GM20000 (cell line): Measurements from ENCODE around the gene TAMM41.
A peak's percentile ranks its signal among the peaks of the same experiment; 100 is the strongest.

ENCODE experiments used
- DNase-seq: peaks from one replicate; pipeline ENCODE4 v3.0.0; 2012; ENCODE audit warnings: low spot score
- CTCF ChIP-seq: IDR thresholded peaks from 2 replicates; pipeline ENCODE4 v1.5.1; 2012; ENCODE audit warnings: mild to moderate bottlenecking, control low read depth; ENCODE audit errors: extremely low read depth, missing control alignments

Gene TAMM41

DNA sequence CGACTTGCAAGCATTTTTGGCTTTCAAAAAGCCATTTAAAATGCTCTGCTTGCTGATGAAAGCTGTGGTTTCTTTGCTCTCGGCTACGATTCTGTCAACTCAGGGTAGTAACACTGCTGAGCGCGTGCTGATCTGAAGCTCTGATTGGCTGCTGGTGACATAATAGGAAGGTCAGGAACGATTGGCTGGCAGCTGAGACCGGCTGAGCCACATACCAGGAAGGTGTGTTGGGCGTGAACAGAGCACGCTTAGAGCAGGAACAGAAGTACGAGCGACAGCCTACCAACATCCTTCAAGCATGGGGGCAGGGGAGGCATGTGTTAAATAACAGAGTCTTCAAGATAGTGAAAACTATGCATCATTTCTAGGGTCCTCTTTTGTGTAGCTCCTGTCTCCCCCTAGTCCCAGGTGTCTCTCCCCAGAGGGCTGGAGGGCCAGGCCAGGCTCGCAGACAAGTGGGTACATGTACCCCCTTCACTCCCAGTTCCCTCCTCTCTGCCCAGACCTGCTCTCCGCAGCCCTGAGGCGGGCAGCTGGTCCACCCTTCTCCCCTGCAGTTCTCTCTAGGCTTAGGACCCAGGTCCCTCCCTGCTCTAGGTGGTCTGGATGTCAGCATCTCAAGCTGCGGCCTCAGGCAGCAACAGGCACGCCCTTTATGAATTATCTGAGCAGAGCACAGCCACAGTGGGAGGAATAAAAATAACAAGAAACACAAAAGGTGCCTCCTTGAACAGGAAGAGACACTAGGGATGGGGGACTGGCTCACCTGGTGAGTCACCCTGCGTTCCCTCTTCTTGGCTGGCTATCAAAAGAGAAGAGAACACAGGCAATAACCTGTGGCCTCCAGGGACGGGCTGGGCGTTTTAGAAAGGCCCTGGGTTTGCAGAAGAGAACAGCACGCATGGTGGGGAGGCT, 76.0 kb downstream of the TAMM41 start:
- DNase-seq: peak; percentile 88
- no peak for TF ChIP-seq CTCF

DNA sequence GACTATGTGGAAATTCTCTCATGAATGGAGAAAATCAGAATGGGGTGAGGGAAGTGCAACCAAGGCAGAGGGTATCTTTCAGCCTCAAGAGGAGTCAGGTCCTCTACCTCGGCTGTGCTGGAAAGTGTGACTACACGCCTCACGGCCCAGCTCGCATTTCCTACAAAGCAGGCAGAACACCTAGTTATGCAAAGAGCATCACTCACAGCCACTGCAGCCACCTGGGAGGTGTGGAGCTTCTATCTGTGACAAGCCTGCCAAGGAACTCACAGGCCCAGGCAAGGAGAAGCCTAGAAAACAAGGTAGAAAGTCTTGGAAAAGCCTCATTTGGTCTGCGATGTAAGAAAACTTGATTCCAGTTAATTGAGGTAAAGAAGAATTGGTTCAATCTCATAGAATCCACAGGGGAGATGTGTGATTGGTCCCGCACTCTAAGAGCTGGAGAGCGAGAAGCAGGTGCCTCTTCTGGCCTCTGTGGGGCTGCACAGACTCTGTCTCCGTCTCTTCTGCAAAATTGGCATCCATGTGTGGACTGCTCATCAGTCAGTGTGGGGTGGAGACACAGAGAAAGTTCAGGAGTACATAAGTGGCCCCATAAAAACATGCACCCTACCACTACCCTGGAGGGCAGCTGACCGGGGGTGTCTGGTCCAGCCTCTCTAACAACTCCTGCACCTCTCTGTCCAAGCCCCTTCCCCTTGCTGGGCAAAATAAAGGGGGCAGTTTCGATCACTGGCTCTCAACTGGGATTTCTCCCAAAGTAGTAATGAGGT, 76.8 kb downstream of the TAMM41 start:
- no peak for DNase-seq
- no peak for TF ChIP-seq CTCF

DNA sequence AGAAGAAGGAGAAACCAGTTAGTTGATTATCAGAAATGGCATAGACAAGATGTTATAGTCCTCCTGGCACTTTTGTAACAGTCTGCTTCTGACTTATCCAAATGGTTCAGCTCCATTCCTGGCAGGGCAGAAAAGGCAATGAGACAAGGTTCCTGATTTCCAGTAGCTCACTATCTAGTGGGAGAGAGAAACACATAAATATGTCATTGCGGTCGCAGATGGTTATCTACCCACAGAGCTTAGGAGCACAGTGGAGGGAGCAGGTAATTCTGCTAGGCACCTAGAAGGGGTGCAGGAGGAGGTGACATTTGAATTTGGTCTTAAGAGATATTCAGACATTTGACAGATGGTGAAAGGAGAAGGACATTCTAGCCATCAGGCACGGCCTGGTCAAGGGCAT, 78.1 kb downstream of the TAMM41 start:
- no peak for DNase-seq
- no peak for TF ChIP-seq CTCF

- no peak for DNase-seq
- no peak for TF ChIP-seq CTCF
Observed at GRCh38 chr3:11764931-11765363, 81.7 kb downstream of the TAMM41 start.

DNA sequence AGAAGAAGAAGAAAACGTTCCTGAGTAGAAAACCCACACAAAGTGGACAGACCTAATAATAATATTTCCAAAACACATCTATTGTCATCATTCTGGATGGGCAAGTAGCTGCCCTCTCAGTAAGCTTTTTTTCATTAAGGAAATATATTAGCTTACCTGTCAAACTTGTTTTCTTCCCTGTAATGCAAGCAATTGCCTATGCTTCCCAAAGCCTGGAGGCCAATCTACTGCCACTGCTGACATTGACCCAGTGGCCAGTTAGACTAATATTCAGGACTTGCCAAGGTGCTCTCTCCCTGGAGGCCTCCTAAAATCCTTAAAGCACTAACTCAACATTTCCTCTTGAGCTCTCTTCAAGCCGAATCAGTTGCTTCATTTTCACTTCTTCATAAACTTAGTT, 86.7 kb downstream of the TAMM41 start:
- TF ChIP-seq CTCF: no peak
- DNase-seq: no peak

GRCh38 chr3:11757929-11758328, 88.8 kb downstream of the TAMM41 start:
- TF ChIP-seq CTCF: no peak

DNA sequence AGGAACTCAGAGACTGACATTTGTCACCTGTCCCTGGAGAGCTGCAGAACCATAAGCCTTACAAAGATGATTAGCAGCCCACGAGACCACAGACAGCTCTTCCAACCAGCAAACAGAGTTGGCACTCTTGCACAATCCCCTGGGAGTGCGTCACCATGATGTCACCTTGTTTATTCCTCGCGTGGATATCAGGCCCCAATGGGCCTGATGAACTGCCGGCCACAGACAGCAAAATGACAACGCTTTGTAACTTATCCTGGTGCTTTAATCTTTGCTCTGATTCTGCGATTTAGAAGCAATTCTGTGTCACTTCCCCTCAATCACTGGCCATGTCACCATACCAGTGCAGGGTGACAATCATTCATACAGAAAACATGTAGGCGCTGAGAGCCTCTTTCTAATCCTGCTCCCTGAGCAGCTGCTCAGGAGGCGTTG, 89.2 kb downstream of the TAMM41 start:
- DNase-seq: no peak
- no peak for TF ChIP-seq CTCF

More at GRCh38 chr3:11757929-11758328, 88.8 kb downstream of the TAMM41 start:
- no peak for DNase-seq
